ENCODE results near the gene ARHGAP5.

ARHGAP5 gene

GRCh38 chr14:32183151-32184058 is 106.3 kb downstream of the ARHGAP5 start:
- DNase-seq (ENCODE audit: low read depth): no peak

DNA sequence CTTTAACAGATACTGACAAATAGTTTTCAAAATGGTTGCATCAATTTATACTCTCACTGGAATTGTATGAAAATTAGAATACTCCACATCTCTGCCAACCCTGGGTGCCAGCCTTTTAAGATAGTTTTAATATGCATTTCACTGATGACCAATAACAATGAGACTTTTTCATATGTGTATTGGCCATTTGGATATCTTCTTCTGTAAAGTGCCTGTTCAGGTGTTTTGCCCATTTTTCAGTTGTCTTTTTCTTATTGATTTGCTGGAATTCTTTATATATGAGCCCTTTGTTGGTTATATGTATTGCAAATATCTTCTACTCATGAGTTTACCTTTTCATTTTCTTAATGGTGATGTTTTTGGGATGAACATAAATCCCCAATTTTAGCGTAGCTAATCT is 108.0 kb downstream of the ARHGAP5 start:
- no peak for DNase-seq (ENCODE audit: low read depth)

DNA sequence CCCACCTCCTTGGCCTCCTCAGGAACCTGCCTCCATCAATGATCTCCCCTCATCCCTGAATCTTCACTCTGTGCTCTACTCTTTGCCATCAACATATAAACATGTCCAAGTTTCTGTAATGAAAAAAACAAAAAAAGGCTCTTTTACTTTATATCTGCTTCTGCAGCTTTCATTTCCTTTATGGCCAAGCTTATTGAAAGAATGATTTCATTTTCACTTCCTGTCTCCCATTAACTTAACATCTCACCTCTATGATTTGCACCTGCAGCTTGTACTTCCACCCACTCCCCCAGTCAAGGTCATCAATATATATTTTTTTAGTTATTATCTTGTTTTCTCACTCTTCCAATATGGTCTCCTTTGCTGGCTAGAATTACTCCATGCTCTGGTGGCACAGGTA is 109.1 kb downstream of the ARHGAP5 start:
- no peak for DNase-seq (ENCODE audit: low read depth)

DNA sequence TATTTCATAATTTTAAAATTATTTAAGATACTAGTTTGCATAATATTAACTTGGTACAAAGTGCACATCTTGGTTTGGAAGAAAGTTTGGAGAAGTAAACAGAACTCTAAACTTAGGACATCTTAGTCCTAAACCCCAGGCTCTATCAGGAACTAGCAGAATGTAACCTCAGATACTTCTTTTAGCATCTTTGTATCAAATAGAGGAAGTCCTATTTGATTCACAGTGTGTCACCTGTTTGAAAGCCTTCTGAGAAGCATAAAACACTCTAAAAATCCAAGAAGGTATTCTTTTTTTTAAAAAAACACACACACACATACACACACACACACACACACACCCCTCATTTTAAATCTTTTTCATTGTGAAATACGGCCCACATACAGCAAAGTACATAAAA is 112.7 kb downstream of the ARHGAP5 start:
- DNase-seq (ENCODE audit: low read depth): no peak

DNA sequence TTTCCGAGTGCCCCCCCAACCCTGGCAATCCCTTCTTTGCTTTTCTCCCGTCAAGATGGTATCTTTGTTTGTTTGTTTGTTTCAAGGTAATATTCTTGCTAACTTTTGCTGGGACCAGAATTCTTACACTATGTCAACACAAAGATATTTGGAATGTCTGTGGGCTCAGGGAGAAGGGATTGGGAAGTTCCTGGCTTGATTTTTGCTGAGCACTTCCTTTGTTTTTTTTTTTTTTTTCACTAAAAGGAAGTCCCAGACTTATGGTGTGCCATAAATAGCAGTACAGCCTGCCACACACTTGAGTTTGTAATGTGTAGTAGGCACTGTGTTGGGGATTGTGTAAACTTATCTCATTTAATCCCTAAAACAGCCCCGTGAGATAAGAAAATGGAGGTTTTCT is 113.6 kb downstream of the ARHGAP5 start:
- DNase-seq (ENCODE audit: low read depth): no peak

GRCh38 chr14:32192712-32193373 is 115.7 kb downstream of the ARHGAP5 start:
- DNase-seq (ENCODE audit: low read depth): no peak

GRCh38 chr14:32193532-32193931 is 116.4 kb downstream of the ARHGAP5 start:
- DNase-seq (ENCODE audit: low read depth): no peak

- no peak for DNase-seq (ENCODE audit: low read depth)
Observed at GRCh38 chr14:32195636-32196035, 118.5 kb downstream of the ARHGAP5 start.

GRCh38 chr14:32197919-32198318 is 120.8 kb downstream of the ARHGAP5 start:
- no peak for DNase-seq (ENCODE audit: low read depth)

- no peak for DNase-seq (ENCODE audit: low read depth)
Observed at GRCh38 chr14:32200368-32201192, 123.5 kb downstream of the ARHGAP5 start.

- DNase-seq (ENCODE audit: low read depth): peak; percentile 17
Observed at GRCh38 chr14:32201193-32201815, 124.2 kb downstream of the ARHGAP5 start.

DNA sequence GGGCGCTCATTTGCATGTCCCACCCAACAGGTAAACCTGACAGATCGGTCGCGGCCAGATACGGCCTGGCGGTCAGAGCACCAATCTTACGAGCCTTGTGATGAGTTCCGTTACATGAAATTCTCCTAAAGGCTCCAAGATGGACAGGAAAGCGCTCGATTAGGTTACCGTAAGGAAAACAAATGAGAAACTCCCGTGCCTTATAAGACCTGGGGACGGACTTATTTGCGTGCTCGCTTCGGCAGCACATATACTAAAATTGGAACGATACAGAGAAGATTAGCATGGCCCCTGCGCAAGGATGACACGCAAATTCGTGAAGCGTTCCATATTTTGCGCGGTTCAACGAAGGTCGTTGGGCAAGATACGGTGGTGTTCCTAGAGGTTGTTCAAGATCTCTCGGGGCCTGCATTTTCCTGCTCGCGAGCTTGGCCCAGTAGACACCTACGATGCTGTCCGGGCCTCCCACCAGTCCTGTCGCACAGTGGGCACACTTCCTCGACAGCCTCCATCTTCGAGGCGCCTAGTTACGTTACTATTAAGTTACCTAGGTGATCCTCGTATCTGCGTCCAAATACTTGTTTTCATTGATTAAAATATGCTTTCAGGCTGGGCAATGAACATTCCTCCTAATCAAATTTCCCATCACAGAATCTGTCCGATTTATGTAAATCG is 124.8 kb downstream of the ARHGAP5 start, which contains the start of gene RNU6-7:
RNU6-7 (plus strand) TSS at position 230 of the 675 bp plus-strand sequence.
- DNase-seq (ENCODE audit: low read depth): no peak

DNA sequence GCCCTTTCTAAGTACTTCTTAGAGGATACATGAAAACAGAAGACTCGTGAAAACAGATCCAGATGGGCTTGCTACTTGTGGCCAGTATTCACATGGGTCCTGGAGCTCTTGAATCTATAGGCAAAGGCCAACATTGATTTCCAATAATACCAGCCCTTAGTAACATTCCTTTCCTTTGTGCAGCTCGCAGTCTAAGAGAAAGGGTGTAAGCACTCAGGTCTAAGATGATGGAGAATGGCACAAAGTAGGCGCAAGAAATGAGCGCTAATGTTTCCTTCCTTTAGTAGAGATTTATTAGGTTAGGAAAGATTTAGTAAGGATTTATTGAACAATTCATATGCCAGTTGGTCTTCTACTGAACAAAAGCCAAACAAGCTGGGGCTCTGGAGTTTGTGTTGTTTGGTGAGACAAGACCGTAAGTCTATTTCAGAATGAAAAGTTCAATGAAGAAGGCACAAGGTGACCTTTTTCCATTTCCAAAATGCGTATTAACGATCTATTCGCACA is 125.4 kb downstream of the ARHGAP5 start:
- no peak for DNase-seq (ENCODE audit: low read depth)

DNA sequence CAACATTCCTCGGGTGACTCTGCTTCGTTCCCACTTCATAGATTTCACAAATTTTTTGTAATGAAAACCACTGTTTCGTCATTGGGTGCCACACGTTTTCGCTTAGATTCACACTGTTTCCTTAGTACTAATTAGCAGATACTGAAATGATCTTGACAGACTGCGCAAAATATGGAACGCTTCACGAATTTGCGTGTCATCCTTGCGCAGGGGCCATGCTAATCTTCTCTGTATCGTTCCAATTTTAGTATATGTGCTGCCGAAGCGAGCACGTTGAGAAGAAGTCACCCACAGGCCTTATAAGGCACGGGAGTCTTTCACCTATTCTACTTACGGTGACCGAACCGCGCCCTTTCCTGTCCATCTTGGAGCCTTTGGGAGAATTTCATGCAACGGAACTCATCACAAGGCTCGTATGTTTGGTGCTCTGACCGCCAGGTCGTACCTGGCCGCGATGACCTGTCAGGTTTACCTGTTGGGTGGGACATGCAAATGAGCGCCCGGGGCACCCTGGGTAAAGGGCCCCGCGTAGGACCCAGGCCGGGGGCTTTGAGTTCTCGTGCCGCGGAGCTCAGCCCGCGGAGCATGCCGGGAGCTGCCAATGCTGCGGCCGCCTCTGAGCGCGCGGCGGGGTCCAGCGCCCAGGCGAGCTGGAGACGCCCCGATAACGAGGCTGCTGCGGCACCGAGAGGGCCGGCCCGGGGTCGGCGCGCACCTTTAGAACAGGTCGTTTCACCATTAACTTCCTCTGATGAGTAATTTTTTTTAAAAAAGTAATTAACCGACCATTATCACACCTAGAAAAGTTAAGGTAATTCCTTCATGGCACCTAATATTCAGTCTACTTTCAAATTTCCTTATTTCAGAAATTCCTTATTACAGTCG is 126.1 kb downstream of the ARHGAP5 start, which contains the start of gene RNU6-8:
RNU6-8 (minus strand) TSS at position 272 of the 885 bp plus-strand sequence.
- DNase-seq (ENCODE audit: low read depth): peak; percentile 46

DNA sequence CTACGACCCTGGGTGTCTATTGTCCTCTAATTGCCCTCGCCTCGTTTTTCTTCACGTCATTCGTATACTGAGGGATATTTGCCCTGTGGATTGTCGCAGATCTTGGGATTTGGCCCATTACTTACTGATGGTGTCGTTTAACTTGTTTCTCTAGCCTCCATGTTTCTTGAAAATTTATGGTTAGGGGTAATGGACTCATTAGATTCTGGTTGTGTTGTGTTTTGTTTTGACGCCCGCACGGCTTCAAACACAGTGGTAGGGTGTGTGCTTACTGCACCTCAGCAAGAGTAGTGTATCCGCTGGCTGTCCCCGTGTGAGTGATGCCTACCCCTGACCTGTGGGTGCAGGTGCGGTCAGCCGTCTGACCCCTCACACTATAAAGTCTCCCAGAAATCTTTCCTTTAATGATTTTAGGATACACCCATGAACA is 126.8 kb downstream of the ARHGAP5 start:
- DNase-seq (ENCODE audit: low read depth): no peak

GRCh38 chr14:32205554-32205953 is 128.4 kb downstream of the ARHGAP5 start:
- no peak for DNase-seq (ENCODE audit: low read depth)

- DNase-seq (ENCODE audit: low read depth): no peak
Observed at GRCh38 chr14:32205984-32206383, 128.9 kb downstream of the ARHGAP5 start.

DNA sequence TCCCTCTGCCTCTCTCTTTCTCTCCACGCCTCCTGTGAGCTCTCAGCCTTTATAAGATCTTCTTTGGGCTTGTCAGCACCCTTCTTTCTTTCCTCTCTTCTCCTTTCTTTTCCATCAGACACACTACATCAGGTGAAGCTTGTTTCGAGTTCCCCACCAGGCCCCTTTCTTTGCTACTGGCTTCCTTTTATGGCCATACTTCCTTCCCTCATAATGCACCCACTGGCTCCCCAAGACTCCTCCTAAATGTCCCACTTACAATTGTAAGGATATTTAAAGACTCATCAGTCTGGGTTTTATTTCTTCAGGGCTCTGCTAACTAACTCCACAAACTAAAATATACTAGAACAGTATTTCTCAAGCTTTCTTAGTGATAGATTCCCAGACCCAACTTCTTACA is 129.4 kb downstream of the ARHGAP5 start:
- DNase-seq (ENCODE audit: low read depth): no peak

- DNase-seq (ENCODE audit: low read depth): no peak
Observed at GRCh38 chr14:32208490-32208889, 131.4 kb downstream of the ARHGAP5 start.

Measured in fibroblast of gingiva (primary cell).